HepG2 (cell line): ENCODE data around the gene ZFAND2B. TPM values are rescaled to one million over a fixed set of nuclear protein-coding genes. Genes with fewer than 3 reads are reported as not detected.

Experiments used
- FOXP1 ChIP-seq, 2 experiments: fragments of 450-650 bp in 1 of 2; IDR thresholded peaks; 2 replicates each; pipeline ENCODE4 v1.6.1; 2017 to 2018; ENCODE audit warnings: antibody characterized with exemption in 1 of 2
- HMG20B ChIP-seq: conservative IDR thresholded peaks from 2 replicates; pipeline ENCODE4 v1.6.1; 2016; ENCODE audit warnings: missing genetic modification reagents, missing compliant biosample characterization
- MXI1 ChIP-seq: IDR thresholded peaks from 3 replicates; pipeline ENCODE4 v1.6.1; 2012; ENCODE audit warnings: low read depth, low read length, inconsistent platforms, borderline replicate concordance
- NFYC ChIP-seq: IDR thresholded peaks from 2 replicates; pipeline ENCODE4 v1.6.1; 2016; ENCODE audit warnings: missing genetic modification reagents, missing compliant biosample characterization
- PHF5A ChIP-seq: IDR thresholded peaks from one replicate; pipeline ENCODE4 v1.6.1; 2018; ENCODE audit warnings: low read depth, missing genetic modification reagents; ENCODE audit not compliant: unreplicated experiment
- REPIN1 ChIP-seq: sonication (generic); formaldehyde crosslinking; IDR thresholded peaks from 2 replicates; pipeline ENCODE4 v1.8.0; 2022; ENCODE audit warnings: missing genetic modification reagents, low read depth, mild to moderate bottlenecking, borderline replicate concordance
- STAT5B ChIP-seq: sonication (generic); formaldehyde crosslinking; IDR thresholded peaks from 2 replicates; pipeline ENCODE4 v1.4.0; 2020; ENCODE audit warnings: missing genetic modification reagents
- YEATS4 ChIP-seq: sonication (generic); formaldehyde crosslinking; IDR thresholded peaks from 2 replicates; pipeline ENCODE4 v1.4.0; 2020; ENCODE audit warnings: missing genetic modification reagents, borderline replicate concordance
- ZNF333 ChIP-seq: sonication (generic); formaldehyde crosslinking; IDR thresholded peaks from 2 replicates; pipeline ENCODE4 v1.4.0; 2020; ENCODE audit warnings: mild to moderate bottlenecking, missing genetic modification reagents, borderline replicate concordance
- ZNF556 ChIP-seq: sonication (generic); formaldehyde crosslinking; IDR thresholded peaks from 2 replicates; pipeline ENCODE4 v1.4.0; 2020; ENCODE audit warnings: mild to moderate bottlenecking, missing genetic modification reagents, borderline replicate concordance
- ZNF616 ChIP-seq: sonication (generic); formaldehyde crosslinking; IDR thresholded peaks from 2 replicates; pipeline ENCODE4 v1.5.0; 2020; ENCODE audit warnings: low read depth, mild to moderate bottlenecking, missing genetic modification reagents
- polyA plus RNA-seq, 8 experiments: library from polyadenylated mRNA; depleted of rRNA in 3 of 8; stranded (reverse) in 7 of 8; unstranded in 1 of 8; fragments of >200 nt; fragmentation: Illumina TruSeq in 4 of 8; extraction: Trizol in 4 of 8; gene quantifications; 2 replicates each; pipeline versions ENCODE4 v1.2.1 to v1.2.3, GENCODE V29; 2011 to 2016; ENCODE audit warnings: low read depth in 4 of 8, missing spikeins in 1 of 8, mixed read lengths in 1 of 8; ENCODE audit not compliant: insufficient read depth in 1 of 8
- total RNA-seq, 5 experiments: library from RNA; depleted of rRNA; stranded (reverse); fragments of >200 nt; fragmentation: Illumina TruSeq; extraction: Trizol; gene quantifications; 2 replicates each; pipeline ENCODE4 v1.2.3, GENCODE V29; 2016; ENCODE audit warnings: low read depth in 1 of 5
- TF ChIP-seq, protein P1 (sequence below): sonication (generic); formaldehyde crosslinking; IDR thresholded peaks from 2 replicates; pipeline ENCODE4 v1.9.0; 2021; ENCODE audit warnings: missing genetic modification reagents, mild to moderate bottlenecking, borderline replicate concordance
- TF ChIP-seq, protein P2 (sequence below): sonication (generic); formaldehyde crosslinking; IDR thresholded peaks from one replicate; pipeline ENCODE4 v1.5.1; 2020; ENCODE audit warnings: mild to moderate bottlenecking, missing genetic modification reagents; ENCODE audit errors: not compliant biosample characterization
- TF ChIP-seq, protein P3 (sequence below): sonication (generic); formaldehyde crosslinking; IDR thresholded peaks from 2 replicates; pipeline ENCODE4 v1.5.0; 2020; ENCODE audit warnings: mild to moderate bottlenecking, missing genetic modification reagents, moderate library complexity
- TF ChIP-seq, protein P4 (sequence below): IDR thresholded peaks from 2 replicates; pipeline ENCODE4 v1.6.1; 2016

ZFAND2B gene
- total and polyA plus RNA-seq, 2 of the 13 experiments (the other 11 are each of a cell fraction or from before 2014, with no cell fraction given) = 53.3 to 115 TPM

DNA sequence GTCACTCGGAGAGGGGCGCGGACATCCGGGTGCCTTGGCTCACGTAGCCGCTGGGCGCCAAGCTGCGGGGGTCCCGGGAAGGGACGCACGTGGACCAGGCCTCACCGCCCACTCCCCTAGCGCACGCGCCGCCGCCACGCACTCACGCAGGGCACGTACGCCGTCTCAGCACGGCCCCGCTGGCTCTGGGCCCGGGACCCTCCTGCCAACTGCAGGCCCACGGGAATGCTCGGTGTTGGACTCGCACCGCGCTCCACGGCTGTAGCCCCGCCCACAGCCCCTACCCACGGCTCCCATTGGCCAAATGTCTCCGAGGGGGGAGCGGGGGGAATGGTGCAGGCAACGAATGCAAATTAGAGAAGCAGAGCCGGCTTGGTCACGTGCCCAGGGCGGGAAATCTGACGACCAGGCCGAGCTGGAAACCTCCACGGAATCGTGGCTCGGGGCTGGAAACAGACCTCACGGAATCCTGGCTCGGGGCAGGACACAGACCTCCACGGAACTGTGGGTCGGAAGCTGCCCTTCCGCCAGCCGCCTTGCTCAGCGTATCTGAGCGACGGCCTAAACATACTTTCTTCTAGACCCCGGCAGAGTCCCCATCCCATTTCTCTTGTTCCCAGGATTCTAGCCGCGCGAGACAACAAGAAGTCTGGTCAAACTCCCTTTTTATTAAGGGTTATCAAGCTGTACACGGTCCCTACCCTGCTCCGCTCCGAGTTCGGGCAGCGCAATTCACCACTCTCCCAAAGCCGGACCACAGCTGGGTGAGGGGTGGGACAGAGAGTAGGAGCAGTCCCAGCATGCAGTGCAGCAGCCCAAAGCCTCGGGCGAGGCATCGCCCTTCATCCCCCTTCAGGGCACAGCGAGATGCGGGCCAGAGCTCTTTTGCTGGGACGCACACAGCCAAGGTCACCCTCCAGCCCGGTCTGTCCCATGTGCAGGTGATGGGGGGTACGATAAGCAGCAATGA is 12.4 kb downstream of the ZFAND2B start, which contains the start of gene ABCB6 (continued):
- TF ChIP-seq, protein P1, sequence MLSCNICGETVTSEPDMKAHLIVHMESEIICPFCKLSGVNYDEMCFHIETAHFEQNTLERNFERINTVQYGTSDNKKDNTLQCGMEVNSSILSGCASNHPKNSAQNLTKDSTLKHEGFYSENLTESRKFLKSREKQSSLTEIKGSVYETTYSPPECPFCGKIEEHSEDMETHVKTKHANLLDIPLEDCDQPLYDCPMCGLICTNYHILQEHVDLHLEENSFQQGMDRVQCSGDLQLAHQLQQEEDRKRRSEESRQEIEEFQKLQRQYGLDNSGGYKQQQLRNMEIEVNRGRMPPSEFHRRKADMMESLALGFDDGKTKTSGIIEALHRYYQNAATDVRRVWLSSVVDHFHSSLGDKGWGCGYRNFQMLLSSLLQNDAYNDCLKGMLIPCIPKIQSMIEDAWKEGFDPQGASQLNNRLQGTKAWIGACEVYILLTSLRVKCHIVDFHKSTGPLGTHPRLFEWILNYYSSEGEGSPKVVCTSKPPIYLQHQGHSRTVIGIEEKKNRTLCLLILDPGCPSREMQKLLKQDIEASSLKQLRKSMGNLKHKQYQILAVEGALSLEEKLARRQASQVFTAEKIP (CRISPR knock-in tag) = no peak
- TF ChIP-seq YEATS4 (peak; percentile 97), ZNF333 (peak; percentile 95), FOXP1 (IDR thresholded peaks at IDR 0.05) (no peak), FOXP1 (CRISPR knock-in tag; IDR thresholded peaks at IDR 0.05) (no peak), STAT5B (CRISPR knock-in tag) (no peak), HMG20B (CRISPR knock-in tag) (0 out of 2 replicates have a peak, but pooled peaks have one; percentile 25), ZNF616 (peak; percentile 95), NFYC (CRISPR knock-in tag) (peak; percentile 84), ZNF556 (peak; percentile 74; the same call in 1 of the 2 replicates), REPIN1 (CRISPR knock-in tag) (peak; percentile 98), PHF5A (CRISPR knock-in tag) (no peak), MXI1 (peak; percentile 88; the same call in 2 of the 3 replicates)
- TF ChIP-seq, protein P2, sequence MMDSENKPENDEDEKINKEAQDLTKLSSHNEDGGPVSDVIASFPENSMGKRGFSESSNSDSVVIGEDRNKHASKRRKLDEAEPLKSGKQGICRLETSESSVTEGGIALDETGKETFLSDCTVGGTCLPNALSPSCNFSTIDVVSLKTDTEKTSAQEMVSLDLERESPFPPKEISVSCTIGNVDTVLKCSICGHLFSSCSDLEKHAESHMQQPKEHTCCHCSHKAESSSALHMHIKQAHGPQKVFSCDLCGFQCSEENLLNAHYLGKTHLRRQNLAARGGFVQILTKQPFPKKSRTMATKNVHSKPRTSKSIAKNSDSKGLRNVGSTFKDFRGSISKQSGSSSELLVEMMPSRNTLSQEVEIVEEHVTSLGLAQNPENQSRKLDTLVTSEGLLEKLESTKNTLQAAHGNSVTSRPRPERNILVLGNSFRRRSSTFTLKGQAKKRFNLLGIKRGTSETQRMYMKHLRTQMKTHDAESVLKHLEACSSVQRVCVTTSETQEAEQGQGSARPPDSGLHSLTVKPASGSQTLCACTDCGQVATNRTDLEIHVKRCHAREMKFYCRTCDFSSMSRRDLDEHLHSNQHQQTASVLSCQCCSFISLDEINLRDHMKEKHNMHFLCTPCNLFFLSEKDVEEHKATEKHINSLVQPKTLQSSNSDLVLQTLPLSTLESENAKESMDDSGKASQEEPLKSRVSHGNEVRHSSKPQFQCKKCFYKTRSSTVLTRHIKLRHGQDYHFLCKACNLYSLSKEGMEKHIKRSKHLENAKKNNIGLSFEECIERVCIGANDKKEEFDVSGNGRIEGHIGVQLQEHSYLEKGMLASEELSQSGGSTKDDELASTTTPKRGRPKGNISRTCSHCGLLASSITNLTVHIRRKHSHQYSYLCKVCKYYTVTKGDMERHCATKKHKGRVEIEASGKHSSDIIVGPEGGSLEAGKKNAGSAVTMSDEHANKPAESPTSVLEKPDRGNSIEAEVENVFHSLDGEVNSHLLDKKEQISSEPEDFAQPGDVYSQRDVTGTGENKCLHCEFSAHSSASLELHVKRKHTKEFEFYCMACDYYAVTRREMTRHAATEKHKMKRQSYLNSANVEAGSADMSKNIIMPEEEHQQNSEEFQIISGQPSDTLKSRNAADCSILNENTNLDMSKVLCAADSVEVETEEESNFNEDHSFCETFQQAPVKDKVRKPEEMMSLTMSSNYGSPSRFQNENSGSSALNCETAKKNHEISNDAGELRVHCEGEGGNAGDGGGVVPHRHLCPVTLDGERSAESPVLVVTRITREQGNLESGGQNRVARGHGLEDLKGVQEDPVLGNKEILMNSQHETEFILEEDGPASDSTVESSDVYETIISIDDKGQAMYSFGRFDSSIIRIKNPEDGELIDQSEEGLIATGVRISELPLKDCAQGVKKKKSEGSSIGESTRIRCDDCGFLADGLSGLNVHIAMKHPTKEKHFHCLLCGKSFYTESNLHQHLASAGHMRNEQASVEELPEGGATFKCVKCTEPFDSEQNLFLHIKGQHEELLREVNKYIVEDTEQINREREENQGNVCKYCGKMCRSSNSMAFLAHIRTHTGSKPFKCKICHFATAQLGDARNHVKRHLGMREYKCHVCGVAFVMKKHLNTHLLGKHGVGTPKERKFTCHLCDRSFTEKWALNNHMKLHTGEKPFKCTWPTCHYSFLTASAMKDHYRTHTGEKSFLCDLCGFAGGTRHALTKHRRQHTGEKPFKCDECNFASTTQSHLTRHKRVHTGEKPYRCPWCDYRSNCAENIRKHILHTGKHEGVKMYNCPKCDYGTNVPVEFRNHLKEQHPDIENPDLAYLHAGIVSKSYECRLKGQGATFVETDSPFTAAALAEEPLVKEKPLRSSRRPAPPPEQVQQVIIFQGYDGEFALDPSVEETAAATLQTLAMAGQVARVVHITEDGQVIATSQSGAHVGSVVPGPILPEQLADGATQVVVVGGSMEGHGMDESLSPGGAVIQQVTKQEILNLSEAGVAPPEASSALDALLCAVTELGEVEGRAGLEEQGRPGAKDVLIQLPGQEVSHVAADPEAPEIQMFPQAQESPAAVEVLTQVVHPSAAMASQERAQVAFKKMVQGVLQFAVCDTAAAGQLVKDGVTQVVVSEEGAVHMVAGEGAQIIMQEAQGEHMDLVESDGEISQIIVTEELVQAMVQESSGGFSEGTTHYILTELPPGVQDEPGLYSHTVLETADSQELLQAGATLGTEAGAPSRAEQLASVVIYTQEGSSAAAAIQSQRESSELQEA (CRISPR knock-in tag) = peak; percentile 98
- TF ChIP-seq, protein P3, sequence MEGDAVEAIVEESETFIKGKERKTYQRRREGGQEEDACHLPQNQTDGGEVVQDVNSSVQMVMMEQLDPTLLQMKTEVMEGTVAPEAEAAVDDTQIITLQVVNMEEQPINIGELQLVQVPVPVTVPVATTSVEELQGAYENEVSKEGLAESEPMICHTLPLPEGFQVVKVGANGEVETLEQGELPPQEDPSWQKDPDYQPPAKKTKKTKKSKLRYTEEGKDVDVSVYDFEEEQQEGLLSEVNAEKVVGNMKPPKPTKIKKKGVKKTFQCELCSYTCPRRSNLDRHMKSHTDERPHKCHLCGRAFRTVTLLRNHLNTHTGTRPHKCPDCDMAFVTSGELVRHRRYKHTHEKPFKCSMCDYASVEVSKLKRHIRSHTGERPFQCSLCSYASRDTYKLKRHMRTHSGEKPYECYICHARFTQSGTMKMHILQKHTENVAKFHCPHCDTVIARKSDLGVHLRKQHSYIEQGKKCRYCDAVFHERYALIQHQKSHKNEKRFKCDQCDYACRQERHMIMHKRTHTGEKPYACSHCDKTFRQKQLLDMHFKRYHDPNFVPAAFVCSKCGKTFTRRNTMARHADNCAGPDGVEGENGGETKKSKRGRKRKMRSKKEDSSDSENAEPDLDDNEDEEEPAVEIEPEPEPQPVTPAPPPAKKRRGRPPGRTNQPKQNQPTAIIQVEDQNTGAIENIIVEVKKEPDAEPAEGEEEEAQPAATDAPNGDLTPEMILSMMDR = 0 out of 2 replicates have a peak, but pooled peaks have one; percentile 20
- TF ChIP-seq, protein P4, sequence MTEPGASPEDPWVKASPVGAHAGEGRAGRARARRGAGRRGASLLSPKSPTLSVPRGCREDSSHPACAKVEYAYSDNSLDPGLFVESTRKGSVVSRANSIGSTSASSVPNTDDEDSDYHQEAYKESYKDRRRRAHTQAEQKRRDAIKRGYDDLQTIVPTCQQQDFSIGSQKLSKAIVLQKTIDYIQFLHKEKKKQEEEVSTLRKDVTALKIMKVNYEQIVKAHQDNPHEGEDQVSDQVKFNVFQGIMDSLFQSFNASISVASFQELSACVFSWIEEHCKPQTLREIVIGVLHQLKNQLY (CRISPR knock-in tag) = peak; percentile 84; the same call in 1 of the 2 replicates
